ENCODE results near the gene ZNF592. TPM values are rescaled to one million over a fixed set of nuclear protein-coding genes. Genes with fewer than 3 reads are reported as not detected.
A peak's percentile ranks its signal among the peaks of the same experiment; 100 is the strongest.

Gene ZNF592
- total and polyA plus RNA-seq, 2 of the 13 experiments (the other 11 are each of a cell fraction or from before 2014, with no cell fraction given) = 8.2 to 9.8 TPM

DNA sequence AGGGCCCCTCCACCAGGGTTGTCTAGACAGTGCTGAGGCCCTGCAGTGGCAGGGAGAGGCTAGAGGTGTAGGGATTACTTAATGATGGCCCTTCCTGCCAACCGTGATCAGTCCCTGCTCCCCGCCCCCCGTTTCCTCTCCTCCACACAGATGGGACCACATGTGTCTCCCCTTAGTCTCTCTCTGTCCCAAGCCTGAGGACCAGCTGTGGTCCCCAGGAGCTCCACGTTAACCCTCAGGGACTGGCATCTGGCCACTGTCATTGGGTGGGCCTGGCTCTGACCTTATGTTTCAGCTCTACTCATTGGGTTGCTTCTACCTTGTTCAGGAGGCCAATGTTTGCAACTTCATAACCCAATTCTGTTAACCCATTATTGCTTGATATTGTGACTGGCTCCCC is 62.8 kb downstream of the ZNF592 start:
- no peak overlapping the region for H3K9ac ChIP-seq (ENCODE audit: insufficient read depth, low read depth, low read length)
- no peak overlapping the region for H3K4me2 ChIP-seq (ENCODE audit: low read depth, low read length)
- FAIRE-seq (no peak), ATAC-seq (peak; percentile 48), DNase-seq (ENCODE audit: low spot score) (no peak)
- intact Hi-C loops (cut with micrococcal nuclease; ENCODE audit: unreplicated experiment) (loop anchor here (10.0 kb wide), 2 partner anchors 56 to 156 kb away; partner anchors contain the start of genes NMB and WDR73), in situ Hi-C loops (cut with HindIII; ENCODE audit: extremely low pct_ligation_motif_present, low pct_unique_long_range_greater_than_20kb) (no loop called here)
- H4K20me1 ChIP-seq (ENCODE audit: insufficient read depth, low read length) = no peaks in the 10 kb centered on the region
- no peak for TF ChIP-seq ZNF318 (CRISPR knock-in tag; IDR thresholded peaks at IDR 0.05)
- no peak for TF ChIP-seq SP2 (CRISPR knock-in tag; IDR thresholded peaks at IDR 0.05)
- TF ChIP-seq ZUFSP (CRISPR knock-in tag; IDR thresholded peaks at IDR 0.05; ENCODE audit: borderline replicate concordance) = no peak
- peaks cover 25% of the 10 kb centered on the region for H3K4me1 ChIP-seq (ENCODE audit: insufficient read depth, low read length)
- ChIA-PET CTCF (ENCODE audit: low intra/inter-chr PET ratio, low total read pairs) (no interaction called here), POLR2A (no interaction called here)
- no peaks in the 10 kb centered on the region for H3K36me3 ChIP-seq (replicated peaks in 1 of 2; ENCODE audit: control insufficient read depth in 1 of 2, insufficient read depth in 2 of 2, low read length in 2 of 2)
- WGBS (ENCODE audit: low lambda C conversion rate) = 80% methylated on average over 4 of the region's 4 CpGs
- H3K27me3 ChIP-seq (ENCODE audit: control insufficient read depth in 1 of 2, insufficient read depth in 2 of 2, low read length in 2 of 2) = no peaks in the 10 kb centered on the region
- BruUV-seq (replicated peaks) = no TSS peak
- H3K79me2 ChIP-seq (ENCODE audit: insufficient read depth, low read length) = no peaks in the 10 kb centered on the region
- H2AFZ ChIP-seq (ENCODE audit: low read length) = no peak overlapping the region
- H3K9me3 ChIP-seq (ENCODE audit: low read length) = no peaks in the 10 kb centered on the region
- H3K4me3 ChIP-seq (replicated peaks in 1 of 3; ENCODE audit: insufficient read depth in 1 of 3, low read depth in 2 of 3, low read length in 3 of 3) = no peak overlapping the region
- no peak overlapping the region for H3K27ac ChIP-seq (ENCODE audit: extremely low read length, insufficient read depth, low read length)
